Fibroblast of mammary gland (primary cell): ENCODE results near the gene GDPD3.

Source experiments
- DNase-seq: peaks from one replicate; pipeline ENCODE4 v3.0.0-alpha.2; 2010; ENCODE audit warnings: low read depth
- H3K4me3 ChIP-seq: 2 replicates; pipeline ENCODE4 v1.5.1; 2011; ENCODE audit warnings: low read depth, mild to moderate bottlenecking, low read length, moderate library complexity; ENCODE audit not compliant: control insufficient read depth
- CTCF ChIP-seq: conservative IDR thresholded peaks from 2 replicates; pipeline ENCODE4 v1.5.1; 2011; ENCODE audit warnings: low read depth, low read length, inconsistent platforms; ENCODE audit not compliant: control insufficient read depth, insufficient read depth

The GDPD3 gene

GRCh38 chr16:30141750-30142149 is 28.4 kb upstream of the GDPD3 start:
- DNase-seq = no peak
- no peak for TF ChIP-seq CTCF
- no peak overlapping the region for H3K4me3 ChIP-seq

DNA sequence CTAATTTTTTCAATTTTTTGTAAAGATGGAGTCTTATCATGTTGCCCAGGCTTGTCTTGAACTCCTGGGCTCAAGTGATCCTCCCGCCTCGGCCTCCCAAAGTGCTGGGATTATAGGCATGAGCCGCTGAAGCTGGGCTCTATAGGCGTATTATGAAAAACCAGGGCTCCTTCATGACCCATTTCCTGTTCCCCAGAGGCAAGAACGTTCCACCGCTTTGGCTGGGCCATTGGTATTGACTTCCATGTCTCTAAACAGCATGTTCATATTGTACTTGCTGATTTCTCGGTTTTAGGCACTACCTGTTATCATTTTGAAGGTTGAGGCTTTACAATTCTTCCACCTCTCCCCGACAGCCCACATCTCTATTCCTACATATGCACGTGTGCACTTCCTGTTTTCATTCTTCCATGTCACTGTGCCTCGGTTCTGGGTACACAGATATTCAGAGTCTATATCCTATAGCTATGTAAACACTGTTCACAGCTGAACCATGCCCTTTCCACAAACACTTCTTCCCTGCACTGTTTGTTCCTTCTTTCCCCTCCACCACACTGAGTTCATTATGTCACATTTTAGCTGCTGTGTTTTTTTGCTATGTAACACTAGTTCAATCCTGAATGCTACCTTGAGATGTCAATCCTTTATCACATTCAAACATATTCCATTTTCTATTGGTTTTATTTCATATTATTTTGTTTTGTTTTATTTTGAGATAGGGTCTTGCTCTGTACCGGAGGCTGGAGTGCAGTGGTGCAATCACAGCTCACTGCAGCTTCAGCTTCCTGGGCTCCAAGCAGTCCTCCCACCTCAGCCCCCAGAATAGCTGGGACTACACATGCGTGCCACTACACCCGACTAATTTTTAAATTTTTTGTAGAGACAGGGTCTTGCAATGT is 26.5 kb upstream of the GDPD3 start:
- no peak overlapping the region for H3K4me3 ChIP-seq
- no peak for TF ChIP-seq CTCF
- DNase-seq = no peak

GRCh38 chr16:30137897-30138296 is 24.6 kb upstream of the GDPD3 start:
- DNase-seq = no peak
- no peak for TF ChIP-seq CTCF
- H3K4me3 ChIP-seq = no peak overlapping the region

DNA sequence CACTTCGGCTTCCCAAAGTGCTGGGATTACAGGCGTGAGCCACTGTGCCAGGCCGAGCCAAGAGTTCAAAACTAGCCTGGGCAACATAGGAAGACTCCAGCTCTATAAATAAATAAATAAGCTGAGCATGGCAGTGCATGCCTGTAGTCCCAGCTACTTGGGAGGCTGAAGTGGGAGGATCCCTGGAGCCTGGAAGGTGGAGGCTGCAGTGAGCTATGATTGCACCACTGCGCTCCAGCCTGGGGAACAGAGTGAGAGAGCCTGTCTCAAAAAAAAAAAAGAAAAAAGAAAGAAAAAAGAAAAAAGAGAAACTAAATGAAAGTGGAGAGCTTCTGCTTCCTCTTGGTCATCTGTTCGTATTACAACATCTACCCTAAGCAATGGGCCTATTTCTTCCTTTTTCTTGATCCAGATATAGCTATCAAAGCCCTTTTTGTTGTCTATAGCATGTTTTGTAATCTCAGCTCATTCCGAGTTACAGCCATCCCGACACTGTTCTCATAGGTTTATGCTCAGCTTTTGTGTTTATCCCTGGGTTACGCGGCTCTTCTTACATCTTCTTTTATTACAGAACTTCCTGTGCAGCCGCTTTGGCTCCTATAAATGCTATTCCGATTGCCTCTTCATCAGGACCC is 23.8 kb upstream of the GDPD3 start:
- no peak for DNase-seq
- TF ChIP-seq CTCF = no peak
- no peak overlapping the region for H3K4me3 ChIP-seq

DNA sequence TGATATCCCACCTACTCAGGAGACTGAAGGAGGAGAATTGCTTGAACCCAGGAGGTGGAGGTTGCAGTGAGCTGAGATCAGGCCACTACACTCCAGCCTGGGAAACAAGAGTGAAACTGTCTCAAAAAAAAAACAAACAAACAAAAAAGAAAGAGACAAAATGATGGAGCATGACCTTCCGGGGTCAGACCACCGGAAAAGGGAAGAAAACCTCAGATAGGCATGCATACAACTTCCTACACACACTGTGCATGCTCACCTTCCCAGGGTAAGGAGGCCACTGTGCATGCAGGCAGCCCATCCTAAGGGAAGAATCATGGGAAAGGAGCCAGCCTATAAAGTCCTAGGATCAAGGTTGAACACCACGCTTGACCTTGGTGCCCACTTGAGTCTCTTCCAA is 19.3 kb upstream of the GDPD3 start:
- no peak overlapping the region for H3K4me3 ChIP-seq
- TF ChIP-seq CTCF = no peak
- no peak for DNase-seq

GRCh38 chr16:30131869-30132475 is 18.6 kb upstream of the GDPD3 start:
- no peak overlapping the region for H3K4me3 ChIP-seq
- TF ChIP-seq CTCF = no peak
- no peak for DNase-seq
